ENCODE results near the gene SFRP2.

The SFRP2 gene

DNA sequence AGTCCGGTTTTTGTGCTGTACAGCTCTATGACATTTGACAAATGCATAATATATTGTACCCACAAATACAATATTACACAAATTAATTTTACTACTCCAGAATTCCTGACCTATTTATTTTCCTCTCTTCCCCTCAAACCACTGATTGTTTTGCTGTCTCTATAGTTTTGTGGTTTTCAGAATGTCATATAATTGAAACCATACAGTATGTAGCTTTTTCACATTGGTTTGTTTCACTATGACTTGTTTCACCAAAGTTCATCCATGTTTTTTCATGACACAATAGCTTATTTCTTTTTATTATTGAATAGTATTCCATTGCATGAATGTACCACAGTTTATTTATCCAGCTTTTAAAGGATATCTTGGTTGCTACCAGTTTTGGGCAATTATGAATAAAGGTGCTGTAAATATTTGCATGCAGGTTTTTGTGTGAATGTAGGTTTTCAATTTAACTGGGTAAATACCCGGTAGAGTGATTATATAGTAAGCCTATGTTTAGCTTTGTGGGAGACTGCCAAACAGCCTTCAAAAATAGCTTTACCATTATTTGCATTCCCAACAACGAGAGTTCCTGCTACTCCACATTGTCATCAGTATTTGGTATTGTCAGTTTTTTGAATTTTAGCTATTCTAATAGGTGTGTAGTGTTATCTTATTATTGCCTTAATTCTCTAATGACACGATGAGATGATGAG, 55.0 kb downstream of the SFRP2 start:
- DNase-seq (ENCODE audit: low read depth): no peak
- TF ChIP-seq, protein P1, sequence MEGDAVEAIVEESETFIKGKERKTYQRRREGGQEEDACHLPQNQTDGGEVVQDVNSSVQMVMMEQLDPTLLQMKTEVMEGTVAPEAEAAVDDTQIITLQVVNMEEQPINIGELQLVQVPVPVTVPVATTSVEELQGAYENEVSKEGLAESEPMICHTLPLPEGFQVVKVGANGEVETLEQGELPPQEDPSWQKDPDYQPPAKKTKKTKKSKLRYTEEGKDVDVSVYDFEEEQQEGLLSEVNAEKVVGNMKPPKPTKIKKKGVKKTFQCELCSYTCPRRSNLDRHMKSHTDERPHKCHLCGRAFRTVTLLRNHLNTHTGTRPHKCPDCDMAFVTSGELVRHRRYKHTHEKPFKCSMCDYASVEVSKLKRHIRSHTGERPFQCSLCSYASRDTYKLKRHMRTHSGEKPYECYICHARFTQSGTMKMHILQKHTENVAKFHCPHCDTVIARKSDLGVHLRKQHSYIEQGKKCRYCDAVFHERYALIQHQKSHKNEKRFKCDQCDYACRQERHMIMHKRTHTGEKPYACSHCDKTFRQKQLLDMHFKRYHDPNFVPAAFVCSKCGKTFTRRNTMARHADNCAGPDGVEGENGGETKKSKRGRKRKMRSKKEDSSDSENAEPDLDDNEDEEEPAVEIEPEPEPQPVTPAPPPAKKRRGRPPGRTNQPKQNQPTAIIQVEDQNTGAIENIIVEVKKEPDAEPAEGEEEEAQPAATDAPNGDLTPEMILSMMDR (conservative IDR thresholded peaks at IDR 0.05; ENCODE audit: low read depth, low read length): no peak
- no peak overlapping the region for H3K4me3 ChIP-seq (ENCODE audit: low read depth, low read length)

DNA sequence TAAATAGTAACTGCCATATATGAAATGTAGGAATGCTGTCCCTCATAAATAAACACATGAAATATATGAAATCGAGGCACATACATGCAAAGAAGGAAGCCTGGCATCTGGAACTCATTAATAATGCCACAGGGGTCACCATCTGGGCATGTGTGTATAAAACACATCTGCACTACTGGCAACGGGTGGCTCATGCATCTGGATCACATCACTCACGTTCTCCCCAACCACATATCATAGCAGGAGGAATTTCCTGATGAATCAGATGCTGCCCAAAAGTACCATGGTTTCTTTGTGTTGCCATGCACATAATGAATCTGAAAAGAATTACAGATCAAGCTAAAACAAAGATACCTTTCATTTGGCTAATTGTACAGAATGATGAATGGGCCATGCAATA, 57.6 kb downstream of the SFRP2 start:
- TF ChIP-seq, protein P1 (conservative IDR thresholded peaks at IDR 0.05; ENCODE audit: low read depth, low read length): no peak
- DNase-seq (ENCODE audit: low read depth): peak; percentile 47
- H3K4me3 ChIP-seq (ENCODE audit: low read depth, low read length): no peak overlapping the region

Data from choroid plexus epithelial cell (primary cell).